ENCODE data around the gene RNF222.

- TF ChIP-seq CTCF (IDR thresholded peaks at IDR 0.05) (no peak), EP300 (IDR thresholded peaks at IDR 0.05) (no peak), POLR2A (IDR thresholded peaks at IDR 0.05) (no peak)
Measured at GRCh38 chr17:8345951-8346665, 51.5 kb downstream of the RNF222 start.

Measured in ovary (tissue), 3 donors.